Right renal cortex interstitium (tissue), 3 donors: ENCODE data around the gene BANP. TPM values are rescaled to one million over a fixed set of nuclear protein-coding genes. Genes with fewer than 3 reads are reported as not detected.
"Not testable (repeated sequence)": the region's sequence is repeated elsewhere in the genome, so short reads cannot be mapped to it uniquely, and the experiment has no call there.

Experiments used
- DNase-seq, 3 donors: peaks; one replicate each; pipeline ENCODE4 v3.0.0-alpha.2; 2013; ENCODE audit warnings: low read depth in 3 of 3, low spot score in 2 of 3
- polyA plus RNA-seq, 3 donors: library from polyadenylated mRNA; unstranded; fragments of 120-200 nt; gene quantifications; one replicate each; pipeline ENCODE4 v1.2.1, GENCODE V29; 2013; ENCODE audit not compliant: insufficient read length in 3 of 3

The BANP gene
- polyA plus RNA-seq, 3 donors, result 22.2 to 28.2 (median 27.5) TPM

DNA sequence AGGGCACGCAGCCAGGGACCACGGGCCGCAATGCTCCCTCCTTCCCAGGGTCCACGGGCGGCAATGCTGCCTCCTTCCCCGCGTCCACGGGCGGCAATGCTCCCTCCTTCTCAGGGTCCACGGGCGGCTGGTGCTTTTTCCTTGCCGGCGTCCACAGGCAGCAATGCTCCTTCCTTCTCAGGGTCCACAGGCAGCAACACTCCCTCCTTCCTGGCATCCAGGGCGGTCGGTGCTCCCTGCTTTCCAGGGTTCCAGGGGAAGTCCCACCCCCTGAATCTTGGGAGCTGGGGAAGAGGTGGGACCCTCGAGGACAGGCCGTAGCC is 143.0 kb downstream of the BANP start:
- not testable (repeated sequence) for DNase-seq

DNA sequence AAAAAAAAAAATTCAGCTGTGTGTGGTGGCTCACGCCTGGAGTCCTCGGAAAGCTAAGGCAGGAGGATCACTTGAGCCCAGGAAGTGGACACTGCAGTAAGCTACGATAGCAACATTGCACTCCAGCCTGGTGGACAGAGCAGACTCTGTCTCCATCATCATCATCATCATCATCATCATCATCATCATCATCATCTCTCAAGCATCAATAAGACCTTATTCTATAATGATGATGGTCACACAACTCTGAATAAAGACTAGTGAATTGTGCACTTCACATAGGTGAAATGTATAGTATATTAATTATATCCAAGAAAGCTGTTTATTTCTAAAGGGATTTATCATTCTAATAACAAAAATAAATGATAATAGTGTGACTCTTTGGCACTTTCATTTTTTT is 143.7 kb downstream of the BANP start:
- not testable (repeated sequence) for DNase-seq

DNA sequence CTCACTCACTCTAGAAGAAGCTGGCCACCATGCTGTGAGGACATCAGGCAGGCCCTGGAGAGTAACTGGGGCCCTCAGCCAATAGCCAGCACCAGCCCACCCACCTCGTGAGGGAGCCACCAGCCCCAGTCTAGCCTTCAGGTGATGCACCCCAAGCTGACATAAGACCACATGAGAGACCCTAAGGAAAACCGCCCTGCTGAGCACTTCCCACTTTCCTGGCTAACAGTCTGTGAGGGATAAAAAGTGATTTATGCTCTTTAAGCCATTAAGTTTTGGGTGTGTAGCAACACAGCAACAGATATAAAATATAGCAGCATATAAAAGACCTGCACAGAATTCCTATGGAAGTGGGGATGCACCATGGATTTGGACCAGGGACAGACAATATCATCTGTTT is 145.4 kb downstream of the BANP start:
- not testable (repeated sequence) for DNase-seq

DNA sequence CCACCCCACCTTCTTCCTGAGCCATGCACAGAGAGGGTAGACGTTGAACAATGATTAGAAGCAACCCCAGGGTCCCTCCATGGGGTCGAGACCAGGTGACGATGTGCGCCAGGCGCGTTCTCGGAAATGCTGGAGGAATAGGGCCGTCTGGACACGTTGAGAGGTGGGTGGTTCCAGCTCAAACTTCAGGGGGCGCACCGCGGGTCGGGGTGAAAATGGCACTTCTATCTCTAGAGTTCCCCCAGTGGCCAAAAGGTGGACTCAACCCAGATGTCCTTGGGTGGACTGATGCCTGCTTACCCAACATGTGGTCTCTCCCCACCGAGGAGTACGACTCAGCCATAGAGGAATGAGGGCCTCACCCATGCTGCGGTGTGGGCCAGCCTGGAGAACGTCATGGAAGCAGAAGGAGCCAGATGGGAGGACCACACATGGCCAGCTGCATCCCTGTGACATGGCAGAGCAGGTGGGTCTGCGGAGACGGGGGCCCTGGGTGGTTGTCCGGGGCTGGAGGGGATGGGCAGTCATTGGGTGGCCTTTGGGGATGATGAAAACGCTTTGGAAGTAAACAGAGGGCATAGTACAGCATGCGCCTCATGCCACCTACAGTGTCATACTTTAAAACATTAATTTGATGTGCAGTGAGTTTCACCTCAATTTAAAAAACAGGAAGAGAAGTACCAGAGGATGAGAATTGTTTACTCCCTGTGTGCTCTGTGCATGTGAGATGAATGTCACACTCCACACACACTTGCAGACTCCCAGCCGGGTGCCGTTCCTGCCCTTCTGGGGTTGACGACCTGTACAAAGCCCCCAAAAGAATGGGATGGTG is 147.7 kb downstream of the BANP start:
- not testable (repeated sequence) for DNase-seq

DNA sequence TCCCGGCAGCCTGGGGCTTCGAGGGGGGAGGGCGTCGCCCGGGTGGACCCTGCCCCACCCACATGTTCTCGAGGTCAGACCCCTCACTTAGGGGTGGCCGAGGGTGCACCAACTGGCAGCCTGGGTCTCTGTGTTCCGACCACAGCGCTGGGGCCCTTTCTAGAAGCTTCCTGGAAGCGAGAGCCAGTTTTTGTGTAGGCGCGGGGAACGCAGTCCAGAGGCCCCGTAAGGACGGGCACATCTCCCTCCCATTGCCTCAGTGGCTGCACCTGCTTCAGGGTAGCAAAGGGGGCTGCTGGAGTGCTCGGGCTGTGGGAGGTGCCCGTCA is 148.3 kb downstream of the BANP start:
- DNase-seq, result no peak

DNA sequence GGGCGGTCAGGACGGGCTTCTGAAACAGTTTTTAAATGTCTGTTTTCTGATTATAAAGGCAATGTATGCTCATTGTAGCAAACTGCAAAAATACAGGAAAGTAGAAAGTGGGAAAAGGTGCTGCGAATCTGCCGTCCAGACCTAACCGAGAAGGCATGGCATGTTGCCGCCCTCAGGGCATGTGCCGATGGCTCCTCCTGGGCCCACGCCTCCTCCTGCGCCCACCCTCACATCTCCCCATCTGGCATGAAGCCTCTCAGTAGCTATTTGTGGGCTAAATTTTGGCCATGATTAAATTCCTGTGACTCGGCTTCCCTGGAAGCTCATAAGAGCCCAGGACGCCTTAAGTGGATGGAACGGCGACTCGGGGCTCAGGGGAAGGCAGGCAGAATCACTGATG is 148.7 kb downstream of the BANP start:
- DNase-seq, result not testable (repeated sequence)

DNA sequence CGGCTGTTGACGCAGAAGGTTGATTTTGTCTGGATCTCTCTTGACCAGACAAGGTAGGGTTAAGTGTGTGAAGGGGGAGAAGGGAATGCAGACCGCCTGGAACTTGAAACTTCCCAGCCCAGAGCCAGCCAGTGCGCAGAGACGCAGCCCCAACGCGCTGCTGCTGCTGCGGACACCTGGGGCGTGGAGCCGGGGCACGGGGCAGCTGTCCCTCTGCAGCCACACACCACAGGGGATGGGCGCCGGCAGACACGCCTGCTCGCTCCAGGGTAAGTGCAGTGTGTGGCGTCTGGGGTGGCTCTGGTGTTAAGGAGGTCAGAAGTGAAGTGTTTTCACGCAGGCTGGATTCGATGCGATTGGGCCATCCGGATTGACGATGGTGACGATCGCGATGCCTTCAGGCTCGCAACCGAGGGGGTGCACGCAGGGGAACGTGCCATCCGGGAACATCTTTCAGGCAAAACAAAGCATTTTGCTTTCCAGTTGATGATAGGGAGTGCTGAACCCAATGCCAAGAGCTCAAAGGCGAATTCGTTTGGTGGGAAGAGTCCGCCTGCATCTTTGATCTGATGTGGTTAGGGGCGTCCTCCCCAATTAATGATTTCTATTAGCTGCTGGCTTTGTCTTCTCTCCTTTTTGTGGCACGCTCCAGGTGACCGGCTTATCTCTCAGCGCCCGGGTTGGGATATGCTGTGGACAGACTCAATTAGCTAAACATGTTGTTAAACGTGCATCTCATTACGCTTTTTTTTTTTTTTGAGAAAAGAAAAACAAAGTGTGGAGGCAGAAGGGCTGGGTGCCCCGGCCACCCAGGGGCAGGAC is 149.8 kb downstream of the BANP start:
- DNase-seq, result not testable (repeated sequence)

DNA sequence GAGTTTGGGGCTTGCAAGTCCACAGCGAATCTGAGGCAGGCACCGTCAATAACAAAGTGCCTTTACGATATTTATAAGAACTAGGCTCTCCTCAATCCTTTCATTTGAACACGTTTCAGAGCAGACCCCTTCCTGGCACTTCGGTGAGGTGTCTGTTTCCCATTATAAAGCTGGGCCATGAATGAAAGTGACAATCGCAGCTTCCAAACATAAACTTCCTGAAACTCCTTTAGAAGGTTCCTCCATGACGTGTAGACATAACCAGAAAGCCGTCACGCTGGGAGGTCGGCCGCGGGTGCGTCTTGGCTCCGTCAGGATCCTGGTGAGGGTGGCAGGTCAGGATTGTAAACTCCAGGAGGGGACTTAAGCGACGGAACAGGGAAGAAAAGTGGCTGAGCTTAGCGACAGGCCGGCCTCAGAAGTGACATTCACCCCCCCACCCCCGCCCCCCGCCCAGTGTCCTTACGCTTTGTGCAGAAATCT is 150.4 kb downstream of the BANP start:
- DNase-seq, result not testable (repeated sequence)

DNA sequence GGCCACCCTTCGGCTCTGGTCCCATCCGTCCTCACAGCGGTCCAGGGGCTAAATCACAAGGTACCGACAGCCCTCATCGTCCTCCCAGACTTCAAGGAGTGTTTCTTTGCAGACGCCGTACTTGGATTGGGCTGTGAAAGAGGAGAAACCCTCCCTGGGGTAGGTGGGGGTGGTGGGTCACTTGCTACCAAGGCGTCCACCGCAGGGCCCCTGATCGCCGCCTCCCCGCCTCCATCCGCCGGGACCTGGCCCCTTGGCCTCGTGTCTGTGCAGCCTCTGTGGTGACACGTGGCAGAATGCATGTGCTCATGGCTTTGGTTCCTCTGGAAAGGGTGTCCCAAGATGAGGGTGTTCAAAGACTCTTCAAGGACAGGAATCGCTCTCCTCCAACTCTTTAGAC is 151.4 kb downstream of the BANP start:
- DNase-seq, result no peak

DNA sequence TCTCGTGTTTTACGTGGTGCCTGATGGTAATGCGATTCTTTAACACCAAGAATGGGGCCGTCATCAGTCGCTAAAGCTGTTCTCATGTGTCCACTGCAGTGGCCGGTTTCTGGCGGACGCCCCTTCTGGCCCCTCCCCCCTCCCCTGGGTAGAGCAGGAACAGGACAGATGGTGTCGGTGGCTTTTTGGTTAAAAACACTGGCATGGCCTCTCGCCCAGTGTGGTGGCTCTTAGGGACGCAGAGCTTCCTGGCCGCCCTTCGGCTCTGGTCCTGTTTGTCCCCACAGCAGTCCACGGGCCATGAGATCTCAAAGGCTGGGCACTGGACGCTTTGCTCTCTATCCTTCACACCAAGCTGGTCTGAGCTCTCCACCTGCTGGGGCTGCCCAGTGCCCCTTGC is 151.8 kb downstream of the BANP start:
- no peak for DNase-seq

DNA sequence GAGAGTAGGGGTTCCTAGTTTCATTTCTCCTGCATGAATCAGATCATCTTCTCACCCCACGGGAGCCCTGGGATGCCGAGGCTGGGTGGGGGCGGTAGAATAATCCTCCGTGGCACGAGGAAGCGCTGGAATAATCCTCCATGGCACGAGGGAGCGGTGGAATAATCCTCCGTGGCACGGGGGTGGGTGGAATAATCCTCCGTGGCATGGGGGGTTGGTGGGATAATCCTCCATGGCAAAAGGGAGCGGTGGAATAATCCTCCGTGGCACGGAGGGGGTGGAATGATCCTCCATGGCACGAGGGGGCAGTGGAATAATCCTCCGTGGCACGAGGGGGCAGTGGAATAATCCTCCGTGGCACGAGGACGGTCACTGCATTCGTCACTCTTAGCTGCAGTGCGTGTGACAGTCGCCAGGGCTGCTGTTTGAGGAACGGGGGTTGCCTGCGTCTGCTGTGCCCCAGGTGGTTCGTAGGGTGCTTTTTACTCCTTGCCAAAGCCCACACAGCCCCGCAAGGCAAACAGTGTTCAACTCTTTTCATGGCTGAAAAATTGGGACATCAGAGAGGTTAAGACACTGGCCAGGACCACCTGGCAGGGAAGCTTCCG is 152.5 kb downstream of the BANP start:
- no peak for DNase-seq

DNA sequence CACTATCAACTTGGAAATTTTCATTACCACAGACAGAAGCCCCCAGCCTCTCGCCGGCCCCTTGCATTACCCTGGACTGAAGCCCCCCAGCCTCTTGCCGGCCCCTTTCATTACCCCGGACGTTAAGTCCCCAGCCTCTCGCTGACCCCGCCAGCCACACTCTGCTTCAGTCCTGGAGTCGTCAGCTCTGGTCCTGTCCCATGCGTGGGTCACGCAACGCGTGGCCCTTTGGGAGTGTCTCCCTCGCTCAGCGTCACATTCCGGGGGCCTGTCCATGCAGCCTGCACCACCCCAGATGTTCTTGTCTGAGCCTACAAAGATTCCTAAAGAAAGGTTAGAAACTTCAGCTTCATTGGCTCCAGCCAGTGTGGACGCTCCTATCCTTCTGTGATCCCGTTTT is 153.1 kb downstream of the BANP start:
- not testable (repeated sequence) for DNase-seq

DNA sequence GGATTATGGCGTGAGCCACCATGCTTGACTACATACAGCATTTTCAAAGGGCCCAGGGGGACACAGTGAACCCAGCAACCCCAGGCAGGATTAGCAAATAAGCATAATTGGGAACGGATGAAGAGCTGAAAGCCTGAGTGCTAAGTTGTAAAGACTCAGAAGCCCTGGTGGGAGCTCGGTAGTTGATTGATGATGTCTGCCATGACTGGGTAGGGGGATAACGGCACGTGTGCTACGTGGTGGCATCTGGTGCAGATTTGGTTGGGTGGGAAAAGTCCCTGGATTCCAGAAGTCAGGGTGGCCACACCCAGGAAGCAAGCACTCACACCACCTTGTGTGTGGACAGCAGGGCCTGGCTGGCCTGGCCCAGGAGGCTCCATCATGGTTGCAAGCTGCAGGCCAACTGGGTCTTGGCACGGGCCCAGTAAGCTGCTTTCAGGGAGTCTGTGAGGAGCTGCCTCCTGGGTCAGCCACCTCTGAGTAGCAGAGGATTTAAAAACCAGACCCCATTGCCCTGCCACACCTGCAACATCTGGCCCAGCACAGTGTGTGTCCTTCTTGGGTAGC is 154.4 kb downstream of the BANP start:
- DNase-seq, result not testable (repeated sequence)

DNA sequence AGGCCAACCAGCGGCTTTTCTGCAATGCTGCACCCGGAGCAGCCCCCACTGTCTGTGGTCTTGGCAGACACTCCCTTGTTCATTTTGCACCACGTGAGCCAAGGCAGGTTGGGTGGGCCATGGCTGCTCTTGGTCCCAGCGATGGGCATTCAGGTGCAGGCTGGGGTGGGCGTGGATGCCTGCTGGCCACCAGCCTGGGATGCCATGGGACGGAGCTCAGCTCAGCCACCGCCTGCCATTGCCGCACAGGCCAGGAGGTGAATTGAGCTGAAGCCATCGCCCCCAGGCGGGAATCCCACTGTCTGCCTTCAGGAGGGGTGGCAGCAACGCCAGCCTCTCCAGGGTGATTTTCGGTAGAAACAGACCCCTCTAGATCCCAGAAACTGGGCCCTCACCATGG is 155.3 kb downstream of the BANP start:
- DNase-seq, result not testable (repeated sequence)

DNA sequence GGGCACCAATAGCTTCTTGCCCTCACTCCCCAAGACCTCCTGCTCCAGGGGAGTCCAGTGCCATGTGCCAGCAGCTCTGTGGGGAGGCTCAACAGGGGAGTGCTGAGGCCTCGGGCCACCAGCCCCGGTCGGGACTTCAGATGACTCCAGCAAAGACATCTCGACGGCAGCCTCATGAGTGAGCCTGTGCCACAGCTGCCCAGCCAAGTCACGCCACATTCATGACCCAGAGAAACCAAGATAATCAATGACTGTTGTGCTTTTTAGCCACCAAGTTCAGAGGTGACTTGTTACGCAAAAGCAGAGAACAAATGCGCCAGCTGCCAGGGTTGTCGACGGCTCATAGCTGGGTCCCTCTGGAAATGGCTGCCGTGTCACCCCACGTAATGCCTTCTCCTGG is 157.5 kb downstream of the BANP start:
- DNase-seq, result no peak

DNA sequence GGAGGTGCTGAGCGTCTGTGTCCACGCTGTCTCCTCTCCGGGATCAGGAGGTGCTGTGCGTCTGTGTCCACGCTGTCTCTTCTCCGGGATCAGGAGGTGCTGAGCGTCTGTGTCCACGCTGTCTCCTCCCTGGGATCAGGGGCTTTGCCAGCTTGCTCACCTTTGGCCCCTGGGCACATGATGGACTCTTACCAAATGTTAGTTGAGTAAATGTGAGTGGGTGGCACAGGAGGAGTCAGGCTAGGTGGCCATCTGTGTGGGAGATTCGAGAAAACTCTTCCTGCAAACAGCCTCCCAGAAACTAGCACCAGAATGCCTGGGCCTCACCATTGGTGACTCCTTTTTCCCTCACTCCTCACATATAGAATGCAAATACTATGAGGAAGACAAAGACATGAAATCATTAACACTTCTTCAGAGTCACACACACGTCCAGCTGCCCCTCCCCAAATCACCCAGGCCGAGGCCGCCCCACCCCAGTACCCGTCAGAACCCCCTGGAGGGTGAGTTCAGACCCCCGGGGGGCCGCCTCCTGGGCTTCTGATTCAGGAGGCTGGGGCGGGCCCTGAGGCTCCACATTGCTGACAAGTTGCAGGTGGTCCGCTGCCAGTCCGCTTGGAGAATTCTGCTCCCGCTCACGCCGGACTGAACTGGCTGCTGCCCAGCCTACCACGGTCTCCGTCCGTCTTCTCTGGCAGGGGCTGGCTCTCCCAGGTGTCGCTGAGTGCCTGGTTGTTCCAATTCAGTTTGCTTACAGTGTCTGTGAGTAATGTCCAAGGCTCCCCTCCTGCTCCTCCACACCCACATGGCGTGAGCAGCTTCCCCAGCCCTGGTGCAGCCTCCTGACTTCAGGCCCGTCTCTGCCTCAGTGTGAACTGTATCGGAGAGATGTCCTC is 158.7 kb downstream of the BANP start:
- not testable (repeated sequence) for DNase-seq

DNA sequence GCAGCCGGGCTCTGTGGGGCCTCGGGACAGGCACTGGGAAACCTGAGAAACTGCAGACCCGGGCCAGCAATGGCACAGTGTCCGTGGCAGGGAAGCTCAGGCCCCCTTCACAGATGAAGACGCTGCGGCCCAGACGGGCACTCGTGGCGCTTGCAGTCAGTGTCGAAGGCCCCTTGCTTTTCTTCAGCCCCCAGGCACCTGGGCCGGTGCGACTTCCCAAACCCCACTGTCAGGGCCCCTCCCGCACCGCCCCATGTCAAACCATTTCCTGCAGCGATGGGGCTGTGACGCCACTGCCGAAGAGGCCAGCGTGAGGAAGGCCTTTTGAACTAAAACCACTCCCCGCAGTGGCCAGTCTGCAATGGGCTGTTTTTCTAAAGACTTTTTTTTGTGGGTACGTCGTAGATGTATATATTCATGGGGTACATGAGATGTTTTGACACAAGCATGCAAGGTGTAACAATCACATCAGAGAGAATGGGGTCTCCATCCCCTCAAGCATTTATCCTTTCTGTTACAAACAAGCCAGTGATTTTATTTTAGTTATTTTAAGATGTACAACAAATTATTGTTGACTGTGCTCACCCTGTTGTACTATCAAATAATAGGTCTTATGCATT is 159.8 kb downstream of the BANP start:
- not testable (repeated sequence) for DNase-seq

DNA sequence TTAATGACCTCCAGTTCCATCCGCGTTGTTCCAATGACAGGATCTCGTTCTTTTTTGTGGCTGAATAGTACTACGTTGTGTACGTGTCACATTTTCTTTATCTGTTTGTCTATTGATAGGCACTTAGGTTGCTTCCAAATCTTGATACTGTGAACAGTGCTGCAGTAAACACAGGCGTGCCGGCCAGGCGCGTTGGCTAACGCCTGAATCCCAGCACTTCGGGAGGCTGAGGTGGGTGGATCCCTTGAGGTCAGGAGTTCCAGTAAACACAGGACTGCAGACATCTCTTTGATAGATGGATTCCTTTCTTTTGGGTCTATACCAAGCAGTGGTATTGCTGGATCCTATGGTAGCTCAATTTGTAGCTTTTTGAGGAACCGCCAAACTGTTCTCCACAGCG is 160.7 kb downstream of the BANP start:
- not testable (repeated sequence) for DNase-seq

DNA sequence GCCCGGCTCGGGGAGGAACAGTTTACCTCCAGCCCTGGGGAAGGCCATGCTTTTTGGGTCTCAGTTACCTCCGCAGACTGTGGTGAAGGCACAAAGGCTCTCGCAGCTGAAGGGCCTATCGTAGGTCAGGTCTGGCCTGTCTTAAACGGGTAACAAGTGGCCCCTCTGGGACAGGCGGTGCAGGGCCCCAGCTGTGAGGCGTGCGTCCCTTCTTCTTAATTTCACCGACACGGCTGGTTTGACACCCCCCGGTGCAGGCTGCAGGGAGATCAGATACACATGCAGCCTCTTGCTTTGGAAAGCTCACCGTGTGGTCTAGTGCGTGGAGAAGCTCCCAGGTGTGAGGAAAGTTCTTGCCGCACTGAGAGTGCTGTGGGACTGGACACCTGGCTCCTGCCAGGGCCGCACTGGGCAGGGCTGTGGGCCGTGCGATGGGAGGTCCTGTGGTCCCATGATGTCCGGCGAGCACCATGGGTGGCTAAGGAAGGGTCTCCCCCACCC is 162.4 kb downstream of the BANP start:
- no peak for DNase-seq
